GM19455 (cell line): Measurements from ENCODE around the gene ATP6V1G2.
"Not testable (repeated sequence)": the region's sequence is repeated elsewhere in the genome, so short reads cannot be mapped to it uniquely, and the experiment has no call there.

Experiments
- ATAC-seq: cut with Tn5 transposase; IDR thresholded peaks from one replicate; pipeline ENCODE4 v1.9.1; 2021; ENCODE audit not compliant: unreplicated experiment

The ATP6V1G2 gene

DNA sequence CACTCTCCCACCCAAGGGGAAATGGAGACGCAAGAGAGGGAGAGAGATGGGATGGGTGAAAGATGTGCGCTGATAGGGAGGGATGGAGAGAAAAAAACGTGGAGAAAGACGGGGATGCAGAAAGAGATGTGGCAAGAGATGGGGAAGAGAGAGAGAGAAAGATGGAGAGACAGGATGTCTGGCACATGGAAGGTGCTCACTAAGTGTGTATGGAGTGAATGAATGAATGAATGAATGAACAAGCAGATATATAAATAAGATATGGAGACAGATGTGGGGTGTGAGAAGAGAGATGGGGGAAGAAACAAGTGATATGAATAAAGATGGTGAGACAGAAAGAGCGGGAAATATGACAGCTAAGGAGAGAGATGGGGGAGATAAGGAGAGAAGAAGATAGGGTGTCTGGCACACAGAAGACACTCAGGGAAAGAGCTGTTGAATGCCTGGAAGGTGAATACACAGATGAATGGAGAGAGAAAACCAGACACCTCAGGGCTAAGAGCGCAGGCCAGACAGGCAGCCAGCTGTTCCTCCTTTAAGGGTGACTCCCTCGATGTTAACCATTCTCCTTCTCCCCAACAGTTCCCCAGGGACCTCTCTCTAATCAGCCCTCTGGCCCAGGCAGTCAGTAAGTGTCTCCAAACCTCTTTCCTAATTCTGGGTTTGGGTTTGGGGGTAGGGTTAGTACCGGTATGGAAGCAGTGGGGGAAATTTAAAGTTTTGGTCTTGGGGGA is 29.7 kb upstream of the ATP6V1G2 start:
- ATAC-seq, result no peak

DNA sequence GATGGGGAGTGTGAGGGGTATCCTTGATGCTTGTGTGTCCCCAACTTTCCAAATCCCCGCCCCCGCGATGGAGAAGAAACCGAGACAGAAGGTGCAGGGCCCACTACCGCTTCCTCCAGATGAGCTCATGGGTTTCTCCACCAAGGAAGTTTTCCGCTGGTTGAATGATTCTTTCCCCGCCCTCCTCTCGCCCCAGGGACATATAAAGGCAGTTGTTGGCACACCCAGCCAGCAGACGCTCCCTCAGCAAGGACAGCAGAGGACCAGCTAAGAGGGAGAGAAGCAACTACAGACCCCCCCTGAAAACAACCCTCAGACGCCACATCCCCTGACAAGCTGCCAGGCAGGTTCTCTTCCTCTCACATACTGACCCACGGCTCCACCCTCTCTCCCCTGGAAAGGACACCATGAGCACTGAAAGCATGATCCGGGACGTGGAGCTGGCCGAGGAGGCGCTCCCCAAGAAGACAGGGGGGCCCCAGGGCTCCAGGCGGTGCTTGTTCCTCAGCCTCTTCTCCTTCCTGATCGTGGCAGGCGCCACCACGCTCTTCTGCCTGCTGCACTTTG is 29.0 kb upstream of the ATP6V1G2 start, which contains the start of gene TNF:
Gene TNF, plus strand, starts transcription at position 231 of the 567 bp plus-strand sequence. Its CDS starts 177 bp downstream, at position 408.
- ATAC-seq, result no peak

DNA sequence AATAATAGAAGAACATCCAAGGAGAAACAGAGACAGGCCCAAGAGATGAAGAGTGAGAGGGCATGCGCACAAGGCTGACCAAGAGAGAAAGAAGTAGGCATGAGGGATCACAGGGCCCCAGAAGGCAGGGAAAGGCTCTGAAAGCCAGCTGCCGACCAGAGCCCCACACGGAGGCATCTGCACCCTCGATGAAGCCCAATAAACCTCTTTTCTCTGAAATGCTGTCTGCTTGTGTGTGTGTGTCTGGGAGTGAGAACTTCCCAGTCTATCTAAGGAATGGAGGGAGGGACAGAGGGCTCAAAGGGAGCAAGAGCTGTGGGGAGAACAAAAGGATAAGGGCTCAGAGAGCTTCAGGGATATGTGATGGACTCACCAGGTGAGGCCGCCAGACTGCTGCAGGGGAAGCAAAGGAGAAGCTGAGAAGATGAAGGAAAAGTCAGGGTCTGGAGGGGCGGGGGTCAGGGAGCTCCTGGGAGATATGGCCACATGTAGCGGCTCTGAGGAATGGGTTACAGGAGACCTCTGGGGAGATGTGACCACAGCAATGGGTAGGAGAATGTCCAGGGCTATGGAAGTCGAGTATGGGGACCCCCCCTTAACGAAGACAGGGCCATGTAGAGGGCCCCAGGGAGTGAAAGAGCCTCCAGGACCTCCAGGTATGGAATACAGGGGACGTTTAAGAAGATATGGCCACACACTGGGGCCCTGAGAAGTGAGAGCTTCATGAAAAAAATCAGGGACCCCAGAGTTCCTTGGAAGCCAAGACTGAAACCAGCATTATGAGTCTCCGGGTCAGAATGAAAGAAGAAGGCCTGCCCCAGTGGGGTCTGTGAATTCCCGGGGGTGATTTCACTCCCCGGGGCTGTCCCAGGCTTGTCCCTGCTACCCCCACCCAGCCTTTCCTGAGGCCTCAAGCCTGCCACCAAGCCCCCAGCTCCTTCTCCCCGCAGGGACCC is 28.0 kb upstream of the ATP6V1G2 start:
- no peak for ATAC-seq

DNA sequence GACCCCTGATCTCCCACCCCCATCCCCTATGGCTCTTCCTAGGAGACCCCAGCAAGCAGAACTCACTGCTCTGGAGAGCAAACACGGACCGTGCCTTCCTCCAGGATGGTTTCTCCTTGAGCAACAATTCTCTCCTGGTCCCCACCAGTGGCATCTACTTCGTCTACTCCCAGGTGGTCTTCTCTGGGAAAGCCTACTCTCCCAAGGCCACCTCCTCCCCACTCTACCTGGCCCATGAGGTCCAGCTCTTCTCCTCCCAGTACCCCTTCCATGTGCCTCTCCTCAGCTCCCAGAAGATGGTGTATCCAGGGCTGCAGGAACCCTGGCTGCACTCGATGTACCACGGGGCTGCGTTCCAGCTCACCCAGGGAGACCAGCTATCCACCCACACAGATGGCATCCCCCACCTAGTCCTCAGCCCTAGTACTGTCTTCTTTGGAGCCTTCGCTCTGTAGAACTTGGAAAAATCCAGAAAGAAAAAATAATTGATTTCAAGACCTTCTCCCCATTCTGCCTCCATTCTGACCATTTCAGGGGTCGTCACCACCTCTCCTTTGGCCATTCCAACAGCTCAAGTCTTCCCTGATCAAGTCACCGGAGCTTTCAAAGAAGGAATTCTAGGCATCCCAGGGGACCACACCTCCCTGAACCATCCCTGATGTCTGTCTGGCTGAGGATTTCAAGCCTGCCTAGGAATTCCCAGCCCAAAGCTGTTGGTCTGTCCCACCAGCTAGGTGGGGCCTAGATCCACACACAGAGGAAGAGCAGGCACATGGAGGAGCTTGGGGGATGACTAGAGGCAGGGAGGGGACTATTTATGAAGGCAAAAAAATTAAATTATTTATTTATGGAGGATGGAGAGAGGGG is 27.1 kb upstream of the ATP6V1G2 start:
- ATAC-seq, result no peak

DNA sequence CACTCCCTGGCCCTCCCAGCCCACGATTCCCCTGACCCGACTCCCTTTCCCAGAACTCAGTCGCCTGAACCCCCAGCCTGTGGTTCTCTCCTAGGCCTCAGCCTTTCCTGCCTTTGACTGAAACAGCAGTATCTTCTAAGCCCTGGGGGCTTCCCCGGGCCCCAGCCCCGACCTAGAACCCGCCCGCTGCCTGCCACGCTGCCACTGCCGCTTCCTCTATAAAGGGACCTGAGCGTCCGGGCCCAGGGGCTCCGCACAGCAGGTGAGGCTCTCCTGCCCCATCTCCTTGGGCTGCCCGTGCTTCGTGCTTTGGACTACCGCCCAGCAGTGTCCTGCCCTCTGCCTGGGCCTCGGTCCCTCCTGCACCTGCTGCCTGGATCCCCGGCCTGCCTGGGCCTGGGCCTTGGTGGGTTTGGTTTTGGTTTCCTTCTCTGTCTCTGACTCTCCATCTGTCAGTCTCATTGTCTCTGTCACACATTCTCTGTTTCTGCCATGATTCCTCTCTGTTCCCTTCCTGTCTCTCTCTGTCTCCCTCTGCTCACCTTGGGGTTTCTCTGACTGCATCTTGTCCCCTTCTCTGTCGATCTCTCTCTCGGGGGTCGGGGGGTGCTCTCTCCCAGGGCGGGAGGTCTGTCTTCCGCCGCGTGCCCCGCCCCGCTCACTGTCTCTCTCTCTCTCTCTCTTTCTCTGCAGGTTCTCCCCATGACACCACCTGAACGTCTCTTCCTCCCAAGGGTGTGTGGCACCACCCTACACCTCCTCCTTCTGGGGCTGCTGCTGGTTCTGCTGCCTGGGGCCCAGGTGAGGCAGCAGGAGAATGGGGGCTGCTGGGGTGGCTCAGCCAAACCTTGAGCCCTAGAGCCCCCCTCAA is 25.9 kb upstream of the ATP6V1G2 start, which contains the start of gene LTA:
Gene LTA, plus strand, starts transcription at position 249 of the 871 bp plus-strand sequence. Its CDS starts 454 bp downstream, at position 703.
- peak; percentile 49 for ATAC-seq

DNA sequence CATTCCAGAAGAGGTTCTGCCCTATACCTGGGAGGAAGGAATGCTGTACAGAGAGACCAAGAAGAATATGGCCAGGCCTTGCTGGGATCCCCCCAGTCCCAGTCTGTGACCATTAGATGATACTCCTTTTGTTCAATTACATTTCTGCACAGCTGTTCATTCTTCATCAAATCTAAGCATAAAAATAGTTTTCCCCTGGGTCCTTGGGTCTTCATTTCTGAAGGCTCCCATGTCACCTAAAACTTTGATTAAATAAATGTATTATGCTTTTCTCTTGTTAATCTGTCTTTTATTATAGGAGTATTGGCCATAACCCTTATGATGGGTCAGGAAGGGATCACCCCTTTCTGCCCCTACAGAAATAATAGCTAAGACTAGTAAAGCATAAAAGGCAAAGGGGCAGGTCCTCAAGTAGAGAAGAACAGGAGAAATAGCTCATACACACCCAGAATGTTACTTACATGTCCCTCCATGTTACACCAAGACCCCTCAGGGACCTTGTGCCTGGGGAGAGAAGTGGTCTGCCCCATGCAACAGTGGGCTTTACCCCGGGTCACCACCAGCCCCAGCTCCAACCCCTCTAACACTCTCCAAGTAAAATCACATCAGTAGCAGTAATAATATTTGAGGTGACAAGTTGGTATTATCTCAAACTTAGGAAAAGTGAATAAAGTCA is 23.6 kb upstream of the ATP6V1G2 start:
- no peak for ATAC-seq

DNA sequence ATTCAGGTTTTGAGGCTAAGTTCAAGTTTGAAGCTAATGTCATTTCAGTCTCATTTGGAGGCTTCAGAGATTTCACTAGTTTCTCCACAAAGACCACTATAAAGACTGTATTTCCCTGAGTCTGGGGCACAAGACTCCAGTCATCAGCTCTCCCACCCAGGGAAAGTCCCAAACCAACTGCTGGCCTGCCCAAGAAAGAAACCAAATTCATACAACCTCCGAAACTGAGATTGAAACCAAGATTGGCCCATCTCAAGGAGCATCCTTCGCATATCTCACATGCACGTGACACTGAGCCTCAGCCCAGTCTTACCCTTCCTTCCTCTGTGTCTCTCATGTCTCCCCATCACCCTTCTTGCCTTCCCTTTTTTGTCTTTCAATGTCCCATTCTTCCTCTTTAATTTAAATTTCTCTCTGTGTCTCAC is 22.1 kb upstream of the ATP6V1G2 start:
- peak; percentile 66 for ATAC-seq

DNA sequence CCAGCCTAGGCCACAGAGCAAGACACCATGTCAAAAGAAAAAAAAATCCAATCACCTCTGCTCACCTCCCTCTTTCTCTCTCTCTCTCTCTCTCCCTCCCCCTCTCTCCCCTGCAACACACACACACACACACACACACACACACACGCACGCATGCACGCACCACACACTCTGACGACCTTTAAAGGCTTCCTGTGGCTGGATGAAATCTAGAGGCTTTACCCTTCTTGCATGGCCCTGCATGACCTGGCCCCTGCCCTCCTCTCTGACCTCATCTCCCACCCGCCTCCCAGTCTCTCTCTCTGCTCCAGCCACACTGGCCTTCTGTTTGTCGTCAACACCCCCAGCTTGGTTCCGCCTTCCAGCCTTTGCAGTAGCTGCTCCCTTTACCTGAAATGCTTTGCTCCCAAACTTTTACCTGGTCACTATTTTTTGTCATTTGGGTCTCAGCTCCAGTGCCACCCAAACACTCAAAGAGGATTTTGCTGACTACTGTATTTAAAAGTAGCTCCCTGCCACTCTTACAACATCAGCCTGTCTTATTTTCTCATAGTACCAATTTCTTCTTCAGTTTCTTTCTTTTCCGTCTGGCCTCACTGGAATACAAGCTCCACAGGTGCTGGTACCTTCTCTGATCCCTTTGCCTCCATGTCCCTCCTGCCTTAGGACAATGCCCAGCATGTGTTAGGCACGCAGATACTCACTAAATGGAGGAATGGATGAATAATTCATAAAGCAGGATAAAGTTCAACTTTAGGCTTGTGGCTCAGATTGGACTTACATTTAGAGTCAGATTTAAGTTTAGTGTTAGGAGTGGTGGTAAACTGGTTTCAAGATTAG is 21.3 kb upstream of the ATP6V1G2 start:
- no peak for ATAC-seq

DNA sequence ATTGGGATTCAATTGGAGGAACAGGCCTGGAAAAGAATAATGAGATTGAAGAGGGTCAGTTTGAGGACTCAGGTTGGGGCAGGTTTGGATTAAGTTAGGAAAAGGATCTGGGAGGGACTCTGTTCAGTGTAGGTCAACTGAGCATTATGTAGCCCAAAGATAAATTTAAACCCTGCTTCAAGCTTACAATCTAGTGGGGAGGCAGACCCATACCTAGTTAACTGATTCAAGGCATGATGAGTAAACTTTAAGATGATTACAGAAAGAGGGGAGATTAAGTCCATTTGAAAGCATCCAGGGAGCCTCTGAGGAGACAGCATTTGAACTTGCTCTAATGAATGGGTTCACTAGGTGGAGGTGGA is 14.3 kb upstream of the ATP6V1G2 start:
- no peak for ATAC-seq

DNA sequence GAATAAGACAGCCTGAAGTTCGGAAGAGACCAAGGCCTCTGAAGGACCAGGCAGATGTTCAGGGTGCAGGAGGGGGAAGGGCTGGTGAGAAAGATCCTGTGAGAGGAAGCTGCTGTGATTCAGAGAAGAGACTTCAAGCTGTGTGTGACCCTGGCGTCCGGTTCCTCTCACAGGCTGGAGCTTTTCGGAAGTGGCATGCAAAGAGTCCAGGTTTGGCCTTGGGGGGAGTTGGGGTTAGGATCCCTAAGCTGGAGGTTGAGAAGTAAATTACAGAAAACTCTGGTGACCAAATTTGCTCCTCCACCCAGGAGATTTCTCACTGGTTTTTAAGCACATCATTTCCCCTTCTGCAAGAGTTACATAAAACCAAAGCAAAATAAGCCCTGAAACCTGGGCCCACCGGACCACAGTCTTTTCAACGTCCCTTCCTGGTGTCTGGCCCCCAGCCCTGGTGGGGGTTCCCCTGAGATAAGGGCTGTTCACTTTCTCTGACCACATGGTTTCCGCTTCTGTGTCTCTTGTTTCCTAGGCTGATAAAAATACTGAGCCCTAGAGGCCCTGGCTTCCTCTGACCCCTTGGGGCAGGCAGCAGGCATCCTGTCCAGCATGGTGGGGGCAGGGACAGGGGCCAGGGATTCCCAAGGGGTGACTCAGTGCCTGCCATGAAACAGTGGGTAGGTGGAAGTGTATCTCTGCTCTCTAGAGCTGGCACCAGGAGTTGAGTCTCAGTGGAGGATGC is 13.7 kb upstream of the ATP6V1G2 start:
- ATAC-seq, result peak; percentile 58

DNA sequence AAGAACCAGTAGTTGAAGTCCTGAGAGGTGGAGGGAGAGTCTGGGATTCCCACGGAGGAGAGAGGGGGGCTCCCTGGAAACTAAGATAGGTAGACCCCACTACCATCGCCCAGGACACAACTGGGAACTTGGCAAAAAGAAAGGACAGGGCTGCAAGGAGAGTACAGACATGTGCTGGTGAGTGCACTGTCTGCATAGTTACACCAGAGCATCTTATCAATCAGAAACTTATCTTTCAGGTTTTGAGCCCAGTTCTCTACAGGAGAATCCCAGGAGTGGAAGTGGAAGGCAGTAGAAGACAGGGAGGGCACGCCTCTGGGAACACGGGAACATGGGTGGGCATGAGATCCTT is 13.2 kb upstream of the ATP6V1G2 start:
- peak; percentile 11 for ATAC-seq

DNA sequence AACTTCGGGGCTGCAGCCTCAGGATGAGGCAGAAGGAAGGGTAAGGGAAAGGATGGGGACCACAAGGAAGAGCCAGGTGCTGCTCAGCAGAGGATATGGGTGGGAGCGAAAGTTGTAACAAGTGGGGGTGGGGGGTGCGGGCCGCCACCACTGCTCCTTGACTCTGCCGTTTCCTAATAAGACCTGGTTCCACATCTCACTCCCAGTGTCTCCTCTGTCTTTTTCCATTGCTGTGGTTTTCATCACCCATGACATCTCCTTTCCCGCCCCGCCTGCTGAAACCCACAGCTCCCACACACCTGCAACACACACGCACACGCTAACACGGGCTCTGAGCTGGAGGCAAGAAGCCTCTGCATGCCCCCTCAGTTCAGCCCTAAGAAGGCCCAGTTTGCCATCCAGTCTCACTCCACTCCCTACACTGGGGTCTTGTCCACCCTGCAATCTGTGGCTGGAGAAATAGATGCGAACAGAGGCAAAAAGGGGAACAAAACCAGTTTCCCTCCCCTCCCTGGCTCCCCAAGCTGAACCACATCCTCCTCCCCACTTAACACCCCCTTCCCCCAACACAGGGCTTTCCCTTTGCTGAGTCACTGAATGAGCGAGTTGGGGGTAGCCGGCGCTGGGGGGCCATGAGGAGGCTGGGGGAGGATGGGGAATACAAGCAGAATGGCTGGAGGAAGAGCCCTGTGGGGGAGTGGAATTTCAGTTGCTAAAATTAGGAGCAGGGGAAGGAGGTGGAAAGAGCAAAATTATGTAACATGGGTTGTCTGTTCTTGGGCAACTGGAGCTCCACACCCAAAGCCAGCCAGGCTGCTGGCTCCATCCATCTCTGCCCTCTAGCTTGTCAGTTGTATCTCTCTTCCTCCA is 12.5 kb upstream of the ATP6V1G2 start:
- ATAC-seq, result no peak

DNA sequence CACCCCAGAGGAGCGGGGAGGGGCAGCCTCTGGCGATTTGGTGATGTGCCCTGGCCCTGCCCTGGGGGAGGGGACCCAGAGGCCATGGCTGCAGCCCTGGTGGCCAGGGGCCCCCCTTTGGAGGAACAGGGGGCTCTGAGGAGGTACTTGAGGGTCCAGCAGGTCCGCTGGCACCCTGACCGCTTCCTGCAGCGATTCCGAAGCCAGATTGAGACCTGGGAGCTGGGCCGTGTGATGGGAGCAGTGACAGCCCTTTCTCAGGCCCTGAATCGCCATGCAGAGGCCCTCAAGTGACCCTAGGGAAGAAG is 11.9 kb upstream of the ATP6V1G2 start:
- ATAC-seq, result no peak

DNA sequence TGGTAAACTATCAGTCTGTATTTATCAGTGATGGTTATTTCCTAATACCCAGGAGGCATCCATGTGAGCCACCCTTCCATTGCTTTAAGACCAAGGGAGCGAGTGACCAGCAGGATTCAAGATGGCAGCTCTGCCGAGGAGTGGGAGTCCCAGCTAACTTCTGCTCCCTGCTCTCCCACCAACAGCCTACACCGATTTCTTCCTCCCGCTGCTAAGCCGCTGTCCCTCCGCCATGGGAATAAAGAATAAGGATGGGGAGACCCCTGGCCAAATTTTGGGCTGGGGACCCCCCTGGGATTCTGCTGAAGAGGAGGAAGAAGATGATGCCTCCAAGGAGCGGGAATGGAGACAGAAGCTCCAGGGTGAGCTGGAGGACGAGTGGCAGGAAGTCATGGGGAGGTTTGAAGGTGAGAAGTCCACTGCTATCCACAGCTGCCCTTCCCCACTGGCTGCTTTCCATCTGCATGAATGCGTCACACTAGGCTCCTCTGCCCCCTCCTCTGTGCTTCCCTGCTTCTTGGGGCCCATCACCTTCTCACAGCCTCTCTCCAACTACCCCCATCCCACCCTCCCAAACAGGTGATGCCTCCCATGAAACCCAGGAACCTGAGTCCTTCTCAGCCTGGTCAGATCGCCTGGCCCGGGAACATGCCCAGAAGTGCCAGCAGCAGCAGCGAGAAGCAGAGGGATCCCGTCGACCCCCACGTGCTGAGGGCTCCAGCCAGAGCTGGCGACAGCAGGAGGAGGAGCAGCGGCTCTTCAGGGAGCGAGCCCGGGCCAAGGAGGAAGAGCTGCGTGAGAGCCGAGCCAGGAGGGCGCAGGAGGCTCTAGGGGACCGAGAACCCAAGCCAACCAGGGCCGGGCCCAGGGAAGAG is 11.3 kb upstream of the ATP6V1G2 start:
- no peak for ATAC-seq

DNA sequence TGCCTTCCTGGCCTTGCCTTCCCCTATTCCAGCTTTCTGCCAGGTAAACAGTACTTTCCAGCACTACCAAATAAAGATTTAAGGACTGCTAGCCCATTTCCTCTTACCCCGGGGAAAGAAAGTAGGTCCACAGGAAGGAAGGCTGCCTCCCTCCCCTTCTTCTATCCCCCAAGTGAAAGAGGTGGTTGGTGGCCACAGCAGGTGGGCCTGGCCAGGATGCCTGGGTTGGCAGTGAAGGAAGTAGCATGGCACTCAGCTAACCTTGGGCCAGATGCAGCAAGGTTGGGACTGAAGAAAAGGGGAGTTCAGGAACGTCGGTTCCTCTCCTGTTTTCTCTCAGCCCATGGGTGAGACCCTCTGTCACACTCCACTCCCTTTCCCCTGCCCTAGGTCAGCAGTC is 9.9 kb upstream of the ATP6V1G2 start:
- no peak for ATAC-seq

DNA sequence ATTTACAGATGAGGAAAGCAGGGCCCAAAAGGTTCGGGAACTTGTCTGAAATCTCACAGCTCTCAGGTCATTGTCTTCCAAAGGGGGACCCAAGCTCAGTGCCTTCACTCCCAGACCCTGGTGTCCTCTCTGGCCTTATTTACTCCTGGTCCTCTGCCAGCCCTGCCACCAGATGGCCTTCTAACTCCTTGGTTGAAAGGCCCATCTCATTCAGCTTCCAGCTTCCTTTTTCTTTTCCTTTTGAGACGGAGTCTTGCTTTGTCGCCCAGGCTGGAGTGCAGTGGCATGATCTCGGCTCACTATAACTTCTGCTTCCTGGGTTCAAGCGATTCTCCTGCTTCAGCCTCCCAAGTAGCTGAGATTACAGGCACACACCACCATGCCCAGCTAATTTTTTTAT is 5.0 kb upstream of the ATP6V1G2 start:
- not testable (repeated sequence) for ATAC-seq
